SK-N-SH treated with all-trans-retinoic acid at 6 μM for 48 hours (cell line): Measurements from ENCODE around the gene PSAPL1.

Experiments used
- BACH2 ChIP-seq: fragments of 250-450 bp; sonication (Bioruptor Pico); IDR thresholded peaks from 2 replicates; pipeline ENCODE4 v1.9.0; 2021; ENCODE audit warnings: mild to moderate bottlenecking, borderline replicate concordance
- CSRNP3 ChIP-seq: fragments of 250-450 bp; sonication (Bioruptor Pico); IDR thresholded peaks from 2 replicates; pipeline ENCODE4 v1.5.1; 2021; ENCODE audit warnings: mild to moderate bottlenecking, moderate library complexity
- GLIS3 ChIP-seq: fragments of 250-450 bp; sonication (Bioruptor Pico); IDR thresholded peaks from 2 replicates; pipeline ENCODE4 v1.5.0; 2020; ENCODE audit warnings: mild to moderate bottlenecking, moderate library complexity
- ZFP3 ChIP-seq: fragments of 250-450 bp; sonication (Bioruptor Pico); IDR thresholded peaks from 2 replicates; pipeline ENCODE4 v1.5.0; 2020; ENCODE audit warnings: mild to moderate bottlenecking, moderate library complexity
- ZFP30 ChIP-seq: fragments of 450-650 bp; formaldehyde crosslinking; IDR thresholded peaks from 2 replicates; pipeline ENCODE4 v1.5.0; 2022; ENCODE audit warnings: mild to moderate bottlenecking, moderate library complexity
- ZNF70 ChIP-seq: fragments of 450-650 bp; formaldehyde crosslinking; IDR thresholded peaks from 2 replicates; pipeline ENCODE4 v1.5.0; 2020; ENCODE audit warnings: mild to moderate bottlenecking, moderate library complexity

DNA sequence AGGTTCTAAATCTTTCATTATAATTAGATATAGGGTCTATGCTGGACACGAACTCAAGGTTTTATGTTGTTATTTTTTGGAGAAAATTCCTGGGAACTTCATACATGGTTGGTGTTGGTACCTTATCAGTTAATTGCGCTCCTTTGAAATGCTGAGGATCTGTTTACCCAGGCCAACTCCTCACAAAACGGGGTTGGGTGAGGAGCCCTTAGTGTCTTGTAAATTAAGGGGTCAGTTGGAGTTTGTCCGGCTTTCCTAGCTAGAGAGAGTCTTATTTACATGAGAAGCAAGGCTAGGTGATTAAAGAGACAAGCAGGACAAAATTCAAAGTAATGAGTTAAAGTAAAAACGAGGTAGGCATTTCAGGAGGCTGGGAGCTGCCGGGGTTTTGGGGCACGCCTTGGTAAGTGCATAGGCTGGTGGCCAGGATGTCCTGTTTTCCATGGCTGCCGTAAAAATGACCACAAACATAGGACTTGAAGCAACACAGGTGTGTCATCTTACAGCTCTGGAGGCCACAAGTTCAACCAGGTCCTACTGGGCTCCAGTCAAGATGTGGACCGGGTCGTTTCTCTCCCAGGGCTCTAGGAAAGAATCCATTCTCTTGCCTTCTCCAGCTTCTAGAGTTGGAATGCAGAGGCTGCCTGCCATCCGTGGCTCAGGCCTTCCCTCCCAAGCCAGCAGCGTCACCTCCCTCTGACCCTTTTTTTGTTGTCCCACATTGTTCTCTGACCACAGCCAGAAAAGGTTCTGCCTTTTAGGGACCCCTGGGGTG is 19.8 kb downstream of the PSAPL1 start:
- no peak for TF ChIP-seq ZFP30 (CRISPR knock-in tag)
- no peak for TF ChIP-seq GLIS3 (CRISPR knock-in tag)
- no peak for TF ChIP-seq ZFP3 (CRISPR knock-in tag)
- TF ChIP-seq BACH2, result no peak
- TF ChIP-seq ZNF70 (CRISPR knock-in tag), result no peak
- TF ChIP-seq CSRNP3 (CRISPR knock-in tag), result no peak
